Cardiac muscle cell (in vitro differentiated cells and primary cell): ENCODE measurements around the gene NPHP3. TPM values are rescaled to one million over a fixed set of nuclear protein-coding genes. Genes with fewer than 3 reads are reported as not detected.

Source experiments
- DNase-seq, 2 donors: peaks; one replicate each; pipeline versions ENCODE4 v3.0.0 to v3.0.0-alpha.2; 2010 to 2017; ENCODE audit warnings: low read depth in 1 of 2, low spot score in 1 of 2
- H3K27ac ChIP-seq: fragments of 200-600 bp; sonication (generic); 2 replicates; pipeline ENCODE4 v1.5.1; 2016
- H3K27me3 ChIP-seq: fragments of 200-600 bp; sonication (generic); 2 replicates; pipeline ENCODE4 v1.6.0; 2016; ENCODE audit warnings: control low read depth
- H3K36me3 ChIP-seq: fragments of 200-600 bp; sonication (generic); 2 replicates; pipeline ENCODE4 v1.5.1; 2016; ENCODE audit warnings: control low read depth
- H3K4me1 ChIP-seq: fragments of 200-600 bp; sonication (generic); 2 replicates; pipeline ENCODE4 v1.8.1; 2017; ENCODE audit warnings: low read depth, mild to moderate bottlenecking, mixed run types
- H3K4me3 ChIP-seq: fragments of 200-600 bp; sonication (generic); 2 replicates; pipeline ENCODE4 v1.5.1; 2016; ENCODE audit warnings: mild to moderate bottlenecking
- H3K9me3 ChIP-seq: fragments of 200-600 bp; sonication (generic); 2 replicates; pipeline ENCODE4 v1.5.1; 2017; ENCODE audit warnings: low read depth, mild to moderate bottlenecking, control low read depth
- CTCF ChIP-seq: IDR thresholded peaks from 2 replicates; pipeline ENCODE4 v1.5.1; 2012; ENCODE audit warnings: low read depth, mild to moderate bottlenecking, low read length
- polyA plus RNA-seq: library from polyadenylated mRNA; unstranded; fragments of >200 nt; fragmentation: Nextera tagmentation; extraction: Ambion mirVana; gene quantifications from 2 replicates; pipeline ENCODE4 v1.2.1, GENCODE V29; 2016
- total RNA-seq: library from RNA; depleted of rRNA; stranded (reverse); fragments of >200 nt; gene quantifications from 2 replicates; pipeline ENCODE4 v1.2.3, GENCODE V29; 2016

The NPHP3 gene
- total and polyA plus RNA-seq, 2 experiments from 2014 or later, result 21.1 to 74.1 TPM

- Histone ChIP-seq H3K9me3 (no peaks in the 10 kb centered on the region), H3K36me3 (peaks cover 16% of the 10 kb centered on the region), H3K4me3 (peak overlapping the region; percentile 92), H3K27ac (peak overlapping the region; percentile 97), H3K27me3 (no peaks in the 10 kb centered on the region), H3K4me1 (peaks cover 6% of the 10 kb centered on the region)
- peak; percentile 24 for TF ChIP-seq CTCF
- DNase-seq, result peak; percentile 77 to 85
Measured at GRCh38 chr3:132721479-132722164, 587 bp downstream of the NPHP3 start.

GRCh38 chr3:132720228-132720627 is 2.0 kb downstream of the NPHP3 start:
- no peak overlapping the region for H3K4me3 ChIP-seq
- no peak overlapping the region for H3K27ac ChIP-seq

GRCh38 chr3:132716372-132716771 is 5.8 kb downstream of the NPHP3 start:
- Histone ChIP-seq H3K4me3 (no peak overlapping the region), H3K27me3 (no peaks in the 10 kb centered on the region), H3K36me3 (peaks cover 43% of the 10 kb centered on the region), H3K9me3 (no peaks in the 10 kb centered on the region), H3K4me1 (peaks cover 3% of the 10 kb centered on the region), H3K27ac (no peak overlapping the region)
- TF ChIP-seq CTCF, result no peak
- no peak for DNase-seq

More at GRCh38 chr3:132720228-132720627, 2.0 kb downstream of the NPHP3 start:
- no peaks in the 10 kb centered on the region for H3K9me3 ChIP-seq
- H3K27me3 ChIP-seq, result no peaks in the 10 kb centered on the region
- peaks cover 6% of the 10 kb centered on the region for H3K4me1 ChIP-seq
- peaks cover 25% of the 10 kb centered on the region for H3K36me3 ChIP-seq
- no peak for DNase-seq
- no peak for TF ChIP-seq CTCF

GRCh38 chr3:132713977-132714727 is 8.1 kb downstream of the NPHP3 start:
- no peaks in the 10 kb centered on the region for H3K9me3 ChIP-seq
- peaks cover 49% of the 10 kb centered on the region for H3K36me3 ChIP-seq
- TF ChIP-seq CTCF, result no peak
- H3K27me3 ChIP-seq, result no peaks in the 10 kb centered on the region
- H3K4me3 ChIP-seq, result no peak overlapping the region
- no peak for DNase-seq
- H3K4me1 ChIP-seq, result no peaks in the 10 kb centered on the region
- no peak overlapping the region for H3K27ac ChIP-seq

- Histone ChIP-seq H3K36me3 (peaks cover 34% of the 10 kb centered on the region), H3K27me3 (no peaks in the 10 kb centered on the region), H3K27ac (no peak overlapping the region), H3K4me3 (no peak overlapping the region), H3K9me3 (no peaks in the 10 kb centered on the region), H3K4me1 (no peaks in the 10 kb centered on the region)
- DNase-seq, result no peak
- no peak for TF ChIP-seq CTCF
Measured at GRCh38 chr3:132710311-132710710, 11.9 kb downstream of the NPHP3 start.
